Keratinocyte (primary cell): Measurements from ENCODE around the gene ASTN2.

Experiments used
- CTCF ChIP-seq, 3 experiments: IDR thresholded peaks in 1 of 3; conservative IDR thresholded peaks in 1 of 3; optimal IDR thresholded peaks in 1 of 3; 2 replicates in 2 of 3; 3 replicates in 1 of 3; pipeline versions ENCODE3 to v1.5.1; 2011; ENCODE audit warnings: low read length in 3 of 3, mild to moderate bottlenecking in 3 of 3, moderate library complexity in 2 of 3, control low read depth in 1 of 3, inconsistent platforms in 1 of 3; ENCODE audit not compliant: insufficient read depth in 2 of 3; ENCODE audit errors: extremely low read depth in 1 of 3
- EZH2 ChIP-seq: IDR thresholded peaks from one replicate; pipeline ENCODE4 v1.6.1; 2012; ENCODE audit warnings: inconsistent platforms, mild to moderate bottlenecking, low read length, moderate library complexity

DNA sequence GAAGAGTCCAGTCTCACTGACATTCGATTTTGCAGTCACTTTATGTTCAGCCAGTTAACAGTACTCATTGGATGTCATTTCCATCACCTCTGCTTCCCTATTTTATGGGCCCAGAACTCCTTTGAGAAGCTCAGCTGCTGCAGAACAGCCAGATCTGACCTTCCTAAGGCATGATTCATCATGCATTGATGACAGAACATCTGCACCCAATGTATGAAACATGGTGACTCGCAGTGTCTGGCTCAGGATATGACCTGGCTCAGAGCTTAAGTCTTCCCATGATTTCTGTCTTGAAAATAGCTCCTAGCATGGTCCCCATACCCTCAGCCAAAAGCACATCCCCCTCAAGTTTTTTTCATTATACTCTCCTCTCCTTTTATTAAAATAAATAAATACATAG lies 820.3 kb downstream of the ASTN2 start:
- TF ChIP-seq CTCF (optimal IDR thresholded peaks at IDR 0.05 in 1 of 3, IDR thresholded peaks at IDR 0.05 in 1 of 3, conservative IDR thresholded peaks at IDR 0.05 in 1 of 3; ENCODE audit: extremely low read depth in 1 of 3, insufficient read depth in 2 of 3, low read length in 3 of 3), result no peak
- no peak for TF ChIP-seq EZH2
